Esophagus squamous epithelium (tissue), 4 donors: ENCODE data around the gene SACS.

Experiments used
- POLR2A ChIP-seq, 4 donors: fragments of 450-650 bp; IDR thresholded peaks; one replicate each; pipeline ENCODE4 v1.6.1; 2017; ENCODE audit warnings: antibody characterized with exemption in 4 of 4, mild to moderate bottlenecking in 4 of 4, moderate library complexity in 3 of 4
- TF ChIP-seq, protein P1 (sequence below), 6 experiments: fragments of 450-650 bp in 4 of 6; fragments of 200-600 bp in 2 of 6; sonication (generic) in 2 of 6; IDR thresholded peaks; one replicate each; pipeline ENCODE4 v1.5.1; 2016 to 2019; ENCODE audit warnings: antibody characterized with exemption in 6 of 6, mild to moderate bottlenecking in 4 of 6, moderate library complexity in 4 of 6

DNA sequence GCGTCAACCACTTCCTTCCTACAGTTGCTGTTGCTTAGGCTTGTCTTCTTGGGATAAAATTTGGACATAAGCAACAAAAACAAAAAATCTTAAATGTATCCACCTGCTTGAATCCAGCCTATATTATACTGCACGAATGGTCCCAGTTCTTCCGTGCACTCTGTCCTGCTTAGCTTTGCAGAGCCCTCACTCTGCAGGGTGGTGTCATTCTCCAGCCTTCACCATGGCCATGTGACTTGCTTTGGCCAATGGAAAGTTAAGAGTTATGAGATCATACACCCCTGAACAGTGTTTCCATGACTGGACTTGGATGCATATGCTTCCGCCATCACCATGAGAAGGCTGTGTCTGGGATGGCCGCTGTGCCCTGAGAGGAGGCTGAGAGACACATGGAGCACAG is 27.4 kb upstream of the SACS start:
- TF ChIP-seq, protein P1, sequence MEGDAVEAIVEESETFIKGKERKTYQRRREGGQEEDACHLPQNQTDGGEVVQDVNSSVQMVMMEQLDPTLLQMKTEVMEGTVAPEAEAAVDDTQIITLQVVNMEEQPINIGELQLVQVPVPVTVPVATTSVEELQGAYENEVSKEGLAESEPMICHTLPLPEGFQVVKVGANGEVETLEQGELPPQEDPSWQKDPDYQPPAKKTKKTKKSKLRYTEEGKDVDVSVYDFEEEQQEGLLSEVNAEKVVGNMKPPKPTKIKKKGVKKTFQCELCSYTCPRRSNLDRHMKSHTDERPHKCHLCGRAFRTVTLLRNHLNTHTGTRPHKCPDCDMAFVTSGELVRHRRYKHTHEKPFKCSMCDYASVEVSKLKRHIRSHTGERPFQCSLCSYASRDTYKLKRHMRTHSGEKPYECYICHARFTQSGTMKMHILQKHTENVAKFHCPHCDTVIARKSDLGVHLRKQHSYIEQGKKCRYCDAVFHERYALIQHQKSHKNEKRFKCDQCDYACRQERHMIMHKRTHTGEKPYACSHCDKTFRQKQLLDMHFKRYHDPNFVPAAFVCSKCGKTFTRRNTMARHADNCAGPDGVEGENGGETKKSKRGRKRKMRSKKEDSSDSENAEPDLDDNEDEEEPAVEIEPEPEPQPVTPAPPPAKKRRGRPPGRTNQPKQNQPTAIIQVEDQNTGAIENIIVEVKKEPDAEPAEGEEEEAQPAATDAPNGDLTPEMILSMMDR (IDR thresholded peaks at IDR 0.05): no peak
- TF ChIP-seq POLR2A (IDR thresholded peaks at IDR 0.05): no peak
